Right lobe of liver (tissue), 6 donors: ENCODE data around the gene PFKM. TPM values are rescaled to one million over a fixed set of nuclear protein-coding genes. Genes with fewer than 3 reads are reported as not detected.

Experiments used
- ATAC-seq, 4 donors: fragments of 200-7000 bp; cut with Tn5 transposase; one replicate each; pipeline ENCODE4 v1.9.1; 2020; ENCODE audit warnings: mild to moderate bottlenecking in 4 of 4, moderate library complexity in 4 of 4
- DNase-seq, 3 donors: peaks; one replicate each; pipeline ENCODE4 v3.0.0-alpha.2; 2020
- H3K27ac ChIP-seq, 3 donors: fragments of 200-600 bp; one replicate each; pipeline ENCODE4 v1.8.0; 2022
- H3K27me3 ChIP-seq, 2 donors: fragments of 200-600 bp; one replicate each; pipeline ENCODE4 v1.8.0; 2022
- H3K36me3 ChIP-seq, 4 donors: fragments of 200-600 bp; sonication (generic) in 1 of 4; one replicate each; pipeline versions ENCODE4 v1.5.1 to v1.8.0; 2017 to 2022; ENCODE audit warnings: control low read depth in 1 of 4
- H3K4me1 ChIP-seq, 4 donors: fragments of 200-600 bp; sonication (generic) in 1 of 4; one replicate each; pipeline versions ENCODE4 v1.5.1 to v1.8.0; 2017 to 2022; ENCODE audit warnings: control low read depth in 1 of 4
- H3K4me3 ChIP-seq, 3 donors: fragments of 200-600 bp; one replicate each; pipeline ENCODE4 v1.8.0; 2022
- H3K9me3 ChIP-seq, 4 donors: fragments of 200-600 bp; sonication (generic) in 1 of 4; one replicate each; pipeline versions ENCODE4 v1.5.1 to v1.8.0; 2017 to 2022; ENCODE audit warnings: control low read depth in 1 of 4
- POLR2A ChIP-seq: fragments of 450-650 bp; IDR thresholded peaks from one replicate; pipeline ENCODE4 v1.6.1; 2017; ENCODE audit warnings: antibody characterized with exemption, mild to moderate bottlenecking
- WGBS: methylation state at CpG from one replicate; pipeline ENCODE4 v1.1.6; 2018; ENCODE audit warnings: low coverage, low lambda C conversion rate; ENCODE audit not compliant: insufficient coverage; ENCODE audit errors: missing lambda C conversion rate; 5-methylcytosine and 5-hydroxymethylcytosine counted together
- intact Hi-C, 2 donors: fragments of 100-400 bp; cut with DNase I; formaldehyde crosslinking; loops; one replicate each; pipeline versions ENCODE4 v1.11.2 to v1.14.1; 2022
- total RNA-seq, 6 experiments: library from RNA; depleted of rRNA in 2 of 6; stranded (reverse); fragments of >200 nt in 2 of 6; fragmentation: NEBNext Ultra II Directional in 3 of 6; extraction: Animal tissue kit (Norgen Biotek cat#: 25700) in 3 of 6; gene quantifications; one replicate each; pipeline versions ENCODE4 v1.1.0 to v1.2.4, GENCODE V29; 2016 to 2023
- TF ChIP-seq, protein P1 (sequence below), 4 donors: fragments of 200-600 bp in 3 of 4; fragments of 450-650 bp in 1 of 4; IDR thresholded peaks; one replicate each; pipeline versions ENCODE4 v1.5.1 to v1.8.0; 2016 to 2022; ENCODE audit warnings: antibody characterized with exemption in 4 of 4, mild to moderate bottlenecking in 2 of 4
- donor health status: DM: no; HTN: yes; CAD: no.
- donor health status: DM: no; HTN: no; CAD: no.
- donor health status: DM: no; HTN: no; CAD: no.
- donor health status: DM: no; HTN: yes; CAD: no.
- donor health status: DM: no; HTN: yes; CAD: no.

Gene PFKM
- total RNA-seq, 6 experiments from 2014 or later: 4.6 to 8.9 (median 7.8) TPM

- ATAC-seq (no peak), DNase-seq (no peak)
- intact Hi-C loops: no loop called here
- H3K36me3 ChIP-seq: no peaks in the 10 kb centered on the region
- H3K27me3 ChIP-seq: peaks cover 0 to 10% of the 10 kb centered on the region in 2 donors
- H3K4me3 ChIP-seq: no peak overlapping the region
- H3K4me1 ChIP-seq: peaks cover 0 to 12% (median 0%) of the 10 kb centered on the region in 4 donors
- H3K27ac ChIP-seq: no peak overlapping the region
- 82% methylated on average over 1 of the region's 1 CpG for WGBS
- TF ChIP-seq POLR2A: no peak
- TF ChIP-seq, protein P1, sequence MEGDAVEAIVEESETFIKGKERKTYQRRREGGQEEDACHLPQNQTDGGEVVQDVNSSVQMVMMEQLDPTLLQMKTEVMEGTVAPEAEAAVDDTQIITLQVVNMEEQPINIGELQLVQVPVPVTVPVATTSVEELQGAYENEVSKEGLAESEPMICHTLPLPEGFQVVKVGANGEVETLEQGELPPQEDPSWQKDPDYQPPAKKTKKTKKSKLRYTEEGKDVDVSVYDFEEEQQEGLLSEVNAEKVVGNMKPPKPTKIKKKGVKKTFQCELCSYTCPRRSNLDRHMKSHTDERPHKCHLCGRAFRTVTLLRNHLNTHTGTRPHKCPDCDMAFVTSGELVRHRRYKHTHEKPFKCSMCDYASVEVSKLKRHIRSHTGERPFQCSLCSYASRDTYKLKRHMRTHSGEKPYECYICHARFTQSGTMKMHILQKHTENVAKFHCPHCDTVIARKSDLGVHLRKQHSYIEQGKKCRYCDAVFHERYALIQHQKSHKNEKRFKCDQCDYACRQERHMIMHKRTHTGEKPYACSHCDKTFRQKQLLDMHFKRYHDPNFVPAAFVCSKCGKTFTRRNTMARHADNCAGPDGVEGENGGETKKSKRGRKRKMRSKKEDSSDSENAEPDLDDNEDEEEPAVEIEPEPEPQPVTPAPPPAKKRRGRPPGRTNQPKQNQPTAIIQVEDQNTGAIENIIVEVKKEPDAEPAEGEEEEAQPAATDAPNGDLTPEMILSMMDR (IDR thresholded peaks at IDR 0.05): no peak
- H3K9me3 ChIP-seq: no peaks in the 10 kb centered on the region
Measured at GRCh38 chr12:48179466-48179865, 60.3 kb downstream of the PFKM start.

GRCh38 chr12:48180424-48180823 is 61.3 kb downstream of the PFKM start:
- no peak overlapping the region for H3K27ac ChIP-seq
- 50% methylated on average over 1 of the region's 1 CpG for WGBS
- no peak overlapping the region for H3K4me3 ChIP-seq
- no peaks in the 10 kb centered on the region for H3K36me3 ChIP-seq
- ATAC-seq (no peak), DNase-seq (no peak)
- TF ChIP-seq, protein P1 (IDR thresholded peaks at IDR 0.05): no peak
- TF ChIP-seq POLR2A: no peak
- no peaks in the 10 kb centered on the region for H3K9me3 ChIP-seq
- H3K27me3 ChIP-seq: peaks cover 0 to 12% of the 10 kb centered on the region in 2 donors
- peaks cover 0 to 12% (median 0%) of the 10 kb centered on the region in 4 donors for H3K4me1 ChIP-seq
- intact Hi-C loops: no loop called here

DNA sequence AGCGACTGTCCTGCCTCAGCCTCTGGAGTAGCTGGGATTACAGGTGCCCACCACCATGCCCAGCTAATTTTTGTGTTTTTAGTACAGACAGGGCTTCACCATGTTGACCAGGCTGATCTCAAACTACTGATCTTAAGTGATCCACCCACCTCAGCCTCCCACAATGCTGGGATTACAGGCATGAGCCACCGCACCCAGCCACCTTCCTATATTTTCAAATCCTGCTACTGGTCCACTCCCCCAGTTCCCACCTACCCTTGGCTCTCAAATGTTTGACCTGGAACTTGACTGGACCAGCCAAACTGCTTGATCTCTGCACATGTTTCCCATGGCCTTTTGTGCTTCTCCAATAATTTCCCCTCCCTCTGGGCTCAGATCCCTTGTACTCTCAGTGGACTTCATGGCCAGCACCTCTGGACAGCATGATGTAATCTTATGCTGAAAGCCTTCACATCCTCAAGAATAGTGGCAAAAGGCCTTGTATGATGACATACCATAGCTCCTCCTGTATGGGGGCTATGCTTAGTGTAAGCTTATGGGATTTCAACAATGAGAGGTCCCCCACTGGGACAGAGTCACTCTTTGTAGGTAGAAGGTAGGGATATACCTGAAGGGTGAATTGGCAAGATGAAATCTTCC is 61.8 kb downstream of the PFKM start:
- H3K27me3 ChIP-seq: peaks cover 0 to 12% of the 10 kb centered on the region in 2 donors
- no peaks in the 10 kb centered on the region for H3K36me3 ChIP-seq
- ATAC-seq: no peak
- 100% methylated on average over 2 of the region's 2 CpGs for WGBS
- no peak for DNase-seq
- H3K4me3 ChIP-seq: no peak overlapping the region
- no peak overlapping the region for H3K27ac ChIP-seq
- intact Hi-C loops: no loop called here
- no peaks in the 10 kb centered on the region for H3K9me3 ChIP-seq
- H3K4me1 ChIP-seq: peaks cover 0 to 12% (median 0%) of the 10 kb centered on the region in 4 donors
- no peak for TF ChIP-seq POLR2A
- TF ChIP-seq, protein P1 (IDR thresholded peaks at IDR 0.05): no peak

DNA sequence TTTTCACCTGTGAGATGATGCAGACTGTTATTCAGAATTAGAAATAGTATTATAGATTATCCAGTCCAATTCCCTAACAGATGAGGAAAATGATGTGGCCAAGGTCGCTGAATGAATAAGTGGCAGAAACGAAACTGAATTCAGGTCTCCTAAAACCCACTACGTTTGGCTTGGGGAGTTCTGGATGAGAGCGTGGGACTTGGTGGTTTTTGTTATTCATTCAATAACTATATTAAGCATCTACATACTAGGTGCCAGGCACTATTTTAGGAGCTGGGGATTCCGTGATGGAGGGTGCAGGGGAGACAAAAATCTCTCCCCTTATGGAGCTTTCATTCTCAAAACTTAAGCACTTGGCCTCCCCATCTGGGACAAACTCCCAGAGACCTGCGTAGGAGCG is 63.5 kb downstream of the PFKM start:
- ATAC-seq (no peak), DNase-seq (no peak)
- TF ChIP-seq, protein P1 (IDR thresholded peaks at IDR 0.05): no peak
- no peak for TF ChIP-seq POLR2A
- WGBS: 6% methylated on average over 6 of the region's 7 CpGs
- H3K4me3 ChIP-seq: peak overlapping the region; percentile 39 to 56 (median 43)
- H3K36me3 ChIP-seq: no peaks in the 10 kb centered on the region
- H3K9me3 ChIP-seq: no peaks in the 10 kb centered on the region
- H3K27me3 ChIP-seq: peaks cover 0 to 12% of the 10 kb centered on the region in 2 donors
- peaks cover 0 to 12% (median 0%) of the 10 kb centered on the region in 4 donors for H3K4me1 ChIP-seq
- no peak overlapping the region for H3K27ac ChIP-seq
- intact Hi-C loops: no loop called here
